Heart left ventricle (tissue), 13 donors: ENCODE results near the gene SFT2D1.

ENCODE experiments used
- POLR2A ChIP-seq, 2 donors: fragments of 450-650 bp; IDR thresholded peaks; one replicate each; pipeline ENCODE4 v1.6.1; 2017; ENCODE audit warnings: antibody characterized with exemption in 2 of 2, mild to moderate bottlenecking in 2 of 2, moderate library complexity in 2 of 2
- TF ChIP-seq, protein P1 (sequence below), 12 donors: fragments of 200-600 bp; sonication (generic) in 4 of 12; IDR thresholded peaks; one replicate each; pipeline versions ENCODE4 v1.5.0 to v1.8.0; 2018 to 2022; ENCODE audit warnings: antibody characterized with exemption in 12 of 12, mild to moderate bottlenecking in 5 of 12
- donor health status: ischemic (EF 13 %, LVEDD 7.1; RV severe dilation, severe dysfunction).
- donor health status: DM: no; HTN: yes; CAD: no.
- donor health status: DM: no; HTN: no; CAD: no.
- donor health status: ischemic (EF 25% LVEDD 6.9; RV normal size, moderate dysfunction).
- donor health status: ischemic (EF 25% LVEDD 5.7; RV mildly dilated, moderate dysfunction).
- donor health status: ischemic (EF 35%, LVEDD 5.7; RV mildly dilated, moderate dysfunction).
- donor health status: nonischemic (EF 11% LVEDD 7.7; RV severe dilation, severe dysfunction).
- donor health status: DM: yes; HTN: yes; CAD: no.
- donor health status: PGD.
- donor health status: ischemic (EF 29% LVEDD 5.4; RV normal size, mild dysfunction).
- donor health status: nonischemic (EF 23%, LVEDD 6.1; RV moderate dilation, normal function).

DNA sequence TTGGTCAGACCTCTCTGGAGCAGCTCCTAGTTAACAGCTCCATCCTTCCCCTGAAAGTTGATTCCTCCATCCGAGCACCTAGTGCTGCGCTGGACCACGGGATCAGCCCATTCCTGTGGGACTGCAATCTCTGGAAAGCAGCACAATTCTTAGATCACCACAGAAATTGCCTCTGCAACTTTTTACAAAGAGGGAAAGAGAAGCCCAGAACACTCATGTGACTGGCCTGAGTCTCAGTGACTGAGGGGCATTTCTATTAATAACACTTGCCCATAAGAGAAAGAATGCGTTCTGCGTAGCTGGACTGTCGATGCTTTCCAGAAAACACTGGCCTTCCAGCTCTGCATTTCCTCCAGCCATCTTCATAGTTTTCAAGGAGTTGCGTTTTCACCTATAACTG lies 22.1 kb upstream of the SFT2D1 start:
- TF ChIP-seq, protein P1, sequence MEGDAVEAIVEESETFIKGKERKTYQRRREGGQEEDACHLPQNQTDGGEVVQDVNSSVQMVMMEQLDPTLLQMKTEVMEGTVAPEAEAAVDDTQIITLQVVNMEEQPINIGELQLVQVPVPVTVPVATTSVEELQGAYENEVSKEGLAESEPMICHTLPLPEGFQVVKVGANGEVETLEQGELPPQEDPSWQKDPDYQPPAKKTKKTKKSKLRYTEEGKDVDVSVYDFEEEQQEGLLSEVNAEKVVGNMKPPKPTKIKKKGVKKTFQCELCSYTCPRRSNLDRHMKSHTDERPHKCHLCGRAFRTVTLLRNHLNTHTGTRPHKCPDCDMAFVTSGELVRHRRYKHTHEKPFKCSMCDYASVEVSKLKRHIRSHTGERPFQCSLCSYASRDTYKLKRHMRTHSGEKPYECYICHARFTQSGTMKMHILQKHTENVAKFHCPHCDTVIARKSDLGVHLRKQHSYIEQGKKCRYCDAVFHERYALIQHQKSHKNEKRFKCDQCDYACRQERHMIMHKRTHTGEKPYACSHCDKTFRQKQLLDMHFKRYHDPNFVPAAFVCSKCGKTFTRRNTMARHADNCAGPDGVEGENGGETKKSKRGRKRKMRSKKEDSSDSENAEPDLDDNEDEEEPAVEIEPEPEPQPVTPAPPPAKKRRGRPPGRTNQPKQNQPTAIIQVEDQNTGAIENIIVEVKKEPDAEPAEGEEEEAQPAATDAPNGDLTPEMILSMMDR (IDR thresholded peaks at IDR 0.05) = no peak
- no peak for TF ChIP-seq POLR2A (IDR thresholded peaks at IDR 0.05)
